K562 (cell line): ENCODE results near the gene PPAT. TPM values are rescaled to one million over a fixed set of nuclear protein-coding genes. Genes with fewer than 3 reads are reported as not detected.
A peak's percentile ranks its signal among the peaks of the same experiment; 100 is the strongest.

Experiments used
- BDP1 ChIP-seq: IDR thresholded peaks from 3 replicates; pipeline ENCODE4 v1.6.1; 2011; ENCODE audit not compliant: insufficient read length, insufficient read depth
- CGGBP1 ChIP-seq: fragments of 250-450 bp; sonication (Bioruptor Pico); IDR thresholded peaks from 2 replicates; pipeline ENCODE4 v1.9.0; 2021; ENCODE audit warnings: mild to moderate bottlenecking
- CUX1 ChIP-seq: fragments of 200-800 bp; sonication (Bioruptor generic); IDR thresholded peaks from 2 replicates; pipeline ENCODE4 v1.6.1; 2016; ENCODE audit warnings: missing genetic modification characterization, missing compliant biosample characterization
- ELF4 ChIP-seq: fragments of 450-650 bp; formaldehyde crosslinking; IDR thresholded peaks from 2 replicates; pipeline ENCODE4 v1.4.0; 2022; ENCODE audit warnings: missing genetic modification characterization
- ETV5 ChIP-seq: sonication (generic); formaldehyde crosslinking; IDR thresholded peaks from 2 replicates; pipeline ENCODE4 v1.4.0; 2020; ENCODE audit warnings: low read depth, mild to moderate bottlenecking, missing genetic modification reagents
- FOS ChIP-seq: IDR thresholded peaks from 3 replicates; pipeline ENCODE4 v1.6.1; 2011; ENCODE audit not compliant: insufficient read length; ENCODE audit errors: extremely low read depth
- FOXM1 ChIP-seq, 2 experiments: fragments of 450-650 bp in 1 of 2; sonication (generic) in 1 of 2; formaldehyde crosslinking in 1 of 2; IDR thresholded peaks; 2 replicates each; pipeline versions ENCODE4 v1.6.1 to v1.9.0; 2017 to 2022; ENCODE audit warnings: low read depth in 2 of 2, mild to moderate bottlenecking in 2 of 2, missing genetic modification reagents in 1 of 2, moderate library complexity in 1 of 2
- LEF1 ChIP-seq: fragments of 450-650 bp; IDR thresholded peaks from 2 replicates; pipeline ENCODE4 v1.6.1; 2016; ENCODE audit warnings: mild to moderate bottlenecking
- NR1H2 ChIP-seq: sonication (generic); formaldehyde crosslinking; IDR thresholded peaks from 2 replicates; pipeline ENCODE4 v1.4.0; 2020; ENCODE audit warnings: mild to moderate bottlenecking, missing genetic modification reagents
- NR4A1 ChIP-seq, 2 experiments: fragments of 250-450 bp in 1 of 2; fragments of 450-650 bp in 1 of 2; sonication (Bioruptor Pico) in 1 of 2; IDR thresholded peaks; 2 replicates each; pipeline versions ENCODE4 v1.4.0 to v1.6.1; 2016 to 2020; ENCODE audit warnings: mild to moderate bottlenecking in 2 of 2, missing compliant biosample characterization in 1 of 2, missing genetic modification characterization in 1 of 2, moderate library complexity in 1 of 2
- REST ChIP-seq, 2 experiments: fragments of 450-650 bp; formaldehyde crosslinking in 1 of 2; IDR thresholded peaks; 2 replicates each; pipeline versions ENCODE4 v1.4.0 to v1.6.1; 2014 to 2020; ENCODE audit warnings: mild to moderate bottlenecking in 2 of 2, borderline replicate concordance in 1 of 2, low read depth in 1 of 2
- SREBF2 ChIP-seq: sonication (generic); formaldehyde crosslinking; IDR thresholded peaks from 2 replicates; pipeline ENCODE4 v1.4.0; 2020; ENCODE audit warnings: mild to moderate bottlenecking, missing genetic modification reagents
- ZNF583 ChIP-seq: fragments of 250-450 bp; sonication (Bioruptor Pico); IDR thresholded peaks from 2 replicates; pipeline ENCODE4 v1.4.0; 2020
- polyA plus RNA-seq, 8 experiments: library from polyadenylated mRNA; depleted of rRNA in 4 of 8; stranded (reverse) in 5 of 8; unstranded in 3 of 8; fragments of >200 nt; fragmentation: Nextera tagmentation in 2 of 8; fragmentation: Illumina TruSeq in 1 of 8; extraction: Ambion mirVana in 2 of 8; extraction: Trizol in 1 of 8; gene quantifications; 2 replicates each; pipeline versions ENCODE4 v1.2.1 to v1.2.3, GENCODE V29; 2011 to 2014; ENCODE audit warnings: inconsistent platforms in 1 of 8, missing spikeins in 1 of 8
- total RNA-seq, 7 experiments: library from RNA; depleted of rRNA in 6 of 7; stranded (reverse); fragments of >200 nt in 6 of 7; fragmentation: Illumina TruSeq in 2 of 7; extraction: Trizol in 2 of 7; gene quantifications; 2 replicates each; pipeline versions ENCODE4 v1.2.1 to v1.2.3, GENCODE V29; 2011 to 2021; ENCODE audit warnings: low replicate concordance in 1 of 7

The PPAT gene
- total and polyA plus RNA-seq, 9 of the 15 experiments (the other 6 are each of a cell fraction or from before 2014, with no cell fraction given): 36.2 to 75.8 (median 55.5) TPM

- TF ChIP-seq SREBF2 (CRISPR knock-in tag) (no peak), CGGBP1 (CRISPR knock-in tag) (no peak), NR4A1 (CRISPR knock-in tag; IDR thresholded peaks at IDR 0.05) (no peak), NR4A1 (tag; IDR thresholded peaks at IDR 0.05) (no peak), NR1H2 (CRISPR knock-in tag) (no peak), FOS (no peak), REST (IDR thresholded peaks at IDR 0.05; ENCODE audit: borderline replicate concordance) (no peak), REST (CRISPR knock-in tag; IDR thresholded peaks at IDR 0.05; ENCODE audit: low read depth) (no peak), ZNF583 (CRISPR knock-in tag) (no peak), BDP1 (no peak), LEF1 (peak; percentile 19; the same call in 1 of the 2 replicates), ELF4 (CRISPR knock-in tag) (no peak), FOXM1 (IDR thresholded peaks at IDR 0.05; ENCODE audit: low read depth) (no peak; the same call in 1 of the 2 replicates), FOXM1 (CRISPR knock-in tag; IDR thresholded peaks at IDR 0.05; ENCODE audit: low read depth) (no peak), CUX1 (CRISPR knock-in tag) (no peak), ETV5 (no peak; the same call in 1 of the 2 replicates)
Observed at GRCh38 chr4:56435140-56435926, at the start of gene PPAT (continued).
